Forelimb muscle (tissue), 1 donor: ENCODE measurements around the gene PSTPIP2. TPM values are rescaled to one million over a fixed set of nuclear protein-coding genes. Genes with fewer than 3 reads are reported as not detected.
"Not testable (repeated sequence)": the region's sequence is repeated elsewhere in the genome, so short reads cannot be mapped to it uniquely, and the experiment has no call there.

Source experiments
- DNase-seq: peaks from one replicate; pipeline ENCODE4 v3.0.0-alpha.2; 2013; ENCODE audit warnings: low read depth
- polyA plus RNA-seq: library from polyadenylated mRNA; unstranded; fragments of 120-200 nt; gene quantifications from one replicate; pipeline ENCODE4 v1.2.1, GENCODE V29; 2013; ENCODE audit not compliant: insufficient read length

Gene PSTPIP2
- polyA plus RNA-seq, 1 donor = 2.4 TPM

DNA sequence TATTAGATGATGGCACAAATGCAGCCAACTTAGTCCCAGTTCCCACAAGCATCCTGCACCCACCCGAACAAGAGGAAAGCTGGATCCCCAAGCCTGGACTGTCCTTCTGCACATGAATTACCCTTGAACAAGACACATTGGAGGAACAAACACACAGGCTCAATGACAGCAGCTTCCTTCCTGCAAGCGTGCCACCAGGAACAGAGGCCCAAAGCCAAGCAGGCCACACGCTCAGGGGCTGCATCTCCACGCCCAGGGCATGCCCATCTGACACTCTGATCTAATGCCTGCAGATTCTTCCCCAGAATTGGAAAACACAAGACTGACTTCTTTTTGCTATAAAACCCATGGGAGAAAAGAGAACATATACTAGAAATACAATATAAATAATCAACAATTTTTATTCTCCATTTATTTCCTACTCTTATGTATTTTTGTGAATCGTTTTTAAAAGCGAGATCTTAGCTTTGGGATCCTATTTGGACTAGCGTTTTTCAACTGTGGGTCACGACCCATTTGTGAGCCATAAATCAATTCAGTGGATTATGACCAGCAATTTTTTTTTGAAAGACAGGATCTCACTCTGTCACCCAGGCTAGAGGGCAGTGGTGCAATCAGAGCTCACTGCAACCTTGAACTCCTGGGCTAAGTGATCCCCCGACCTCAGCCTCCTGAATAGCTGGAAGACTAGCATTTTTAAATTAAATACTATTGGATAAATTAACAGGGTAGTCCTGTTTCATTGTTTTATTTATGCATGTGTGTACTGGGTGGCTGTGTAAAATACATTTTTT, 34.4 kb downstream of the PSTPIP2 start:
- DNase-seq = no peak

DNA sequence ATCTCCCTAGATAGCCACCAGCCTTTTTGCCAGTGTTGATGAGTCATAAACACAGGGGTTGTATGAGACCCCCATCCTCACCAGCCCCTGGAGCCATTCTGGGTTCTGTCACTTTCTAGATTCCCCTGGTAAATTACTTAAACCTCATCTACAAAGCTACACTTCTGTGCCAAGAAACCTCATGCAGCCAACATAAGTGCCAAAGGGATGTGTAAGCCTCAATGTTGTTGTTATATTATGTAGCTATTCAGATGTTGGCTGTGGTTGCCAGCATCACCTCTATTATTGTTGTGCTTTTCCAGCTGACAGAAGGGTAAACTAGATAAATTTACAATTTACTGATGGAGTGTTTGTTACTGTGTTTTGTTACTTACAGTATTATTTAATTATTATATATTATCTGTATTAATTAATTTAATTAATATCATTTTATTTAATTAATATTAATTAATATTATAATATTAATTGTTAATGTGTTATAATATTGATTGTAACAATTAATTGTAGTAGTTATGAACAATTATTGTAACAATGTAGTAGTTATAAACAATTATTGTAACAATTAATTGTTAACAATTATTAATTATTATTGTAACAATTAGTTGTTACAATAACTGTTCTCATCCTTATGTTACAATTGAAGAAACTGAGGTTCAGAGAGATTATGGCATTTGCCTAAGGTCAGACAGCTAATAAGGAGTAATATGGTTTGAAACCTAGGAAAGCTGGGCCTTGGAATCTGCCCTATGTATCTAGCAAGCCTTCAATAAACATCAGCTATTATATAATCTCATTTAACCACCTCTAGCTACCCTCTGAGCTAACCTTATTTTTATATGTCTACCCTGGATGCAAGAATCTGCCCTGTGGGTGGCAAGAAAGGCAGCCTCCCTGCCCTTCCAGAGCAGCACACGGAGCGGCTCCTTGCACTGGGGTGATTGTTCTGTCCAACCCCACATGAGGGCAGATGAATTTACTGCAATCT, 36.1 kb downstream of the PSTPIP2 start:
- DNase-seq = no peak

DNA sequence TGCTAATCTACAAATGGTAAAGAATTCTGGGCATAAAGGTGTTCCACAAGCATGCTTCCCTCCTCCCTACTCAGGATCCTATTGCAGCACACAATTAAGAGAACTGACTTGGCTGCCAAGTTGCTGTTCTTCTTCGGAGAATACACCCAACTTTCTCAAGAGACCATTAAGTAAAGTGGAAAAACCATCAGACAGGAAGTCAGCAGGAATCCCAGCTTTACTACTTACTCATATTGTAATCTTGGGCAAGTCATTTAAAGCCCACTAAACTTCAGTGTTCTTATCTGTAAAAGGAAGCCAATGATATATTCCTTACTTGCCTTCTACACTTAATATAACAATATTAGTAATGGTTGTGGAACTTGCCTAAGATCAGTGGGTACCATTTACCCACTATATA, 37.8 kb downstream of the PSTPIP2 start:
- no peak for DNase-seq

GRCh38 chr18:46031741-46032140, 40.3 kb downstream of the PSTPIP2 start:
- DNase-seq = no peak

DNA sequence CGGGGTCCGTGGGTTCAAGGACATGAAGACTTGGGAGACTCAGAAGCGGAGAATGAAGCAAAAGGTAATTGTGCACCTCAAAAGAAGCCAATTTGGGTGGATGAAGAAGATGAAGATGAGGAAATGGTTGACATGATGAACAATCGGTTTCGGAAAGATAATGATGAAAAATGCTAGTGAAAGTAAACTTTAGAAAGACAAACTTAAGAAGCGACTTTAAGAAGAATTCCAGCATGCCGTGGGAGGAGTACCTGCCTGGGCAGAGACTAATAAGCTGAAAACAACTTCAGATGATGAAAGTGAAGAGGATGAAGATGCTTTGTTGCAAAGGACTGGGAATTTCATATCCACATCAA, 43.5 kb downstream of the PSTPIP2 start:
- DNase-seq = no peak

- DNase-seq = no peak
These were observed 52.1 kb downstream of the PSTPIP2 start for GRCh38 chr18:46019936-46020335.

GRCh38 chr18:46013484-46014189, 58.4 kb downstream of the PSTPIP2 start:
- no peak for DNase-seq

GRCh38 chr18:46010676-46011075, 61.4 kb downstream of the PSTPIP2 start:
- no peak for DNase-seq

GRCh38 chr18:46010050-46010449, 62.0 kb downstream of the PSTPIP2 start:
- no peak for DNase-seq

DNA sequence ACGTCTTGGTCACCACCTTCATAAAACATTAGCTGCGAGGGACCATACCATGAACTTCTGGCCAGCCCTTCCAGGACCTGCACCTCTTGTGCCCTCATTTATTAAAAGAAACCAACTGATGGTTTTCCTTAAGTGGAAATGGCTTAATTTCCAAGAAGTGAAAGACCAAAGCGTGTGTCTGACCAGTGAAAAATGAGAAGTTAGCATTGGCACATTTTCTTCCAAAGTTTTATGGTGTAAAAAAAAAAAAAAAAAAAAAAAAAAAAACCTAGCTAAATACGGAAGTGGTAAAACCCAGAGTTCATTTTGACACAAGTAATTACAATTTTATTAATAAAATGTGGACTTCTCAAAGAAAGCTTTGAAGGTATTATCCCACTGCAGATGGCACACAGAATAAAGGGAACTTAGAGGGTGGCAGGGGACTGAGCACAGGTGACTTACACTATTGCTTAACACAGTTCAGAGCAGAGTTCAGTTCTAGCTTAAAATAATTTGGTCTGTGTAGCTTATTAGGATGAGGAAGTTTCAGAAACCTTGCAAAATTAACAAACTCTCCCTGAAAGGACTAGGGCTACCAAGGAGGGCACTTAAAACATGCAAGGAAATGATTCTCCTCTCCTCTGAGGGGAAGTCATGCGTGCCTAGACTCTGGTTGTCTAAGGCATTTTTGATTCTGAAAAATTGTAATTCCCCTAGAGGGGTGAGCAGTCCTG, 62.8 kb downstream of the PSTPIP2 start:
- no peak for DNase-seq

DNA sequence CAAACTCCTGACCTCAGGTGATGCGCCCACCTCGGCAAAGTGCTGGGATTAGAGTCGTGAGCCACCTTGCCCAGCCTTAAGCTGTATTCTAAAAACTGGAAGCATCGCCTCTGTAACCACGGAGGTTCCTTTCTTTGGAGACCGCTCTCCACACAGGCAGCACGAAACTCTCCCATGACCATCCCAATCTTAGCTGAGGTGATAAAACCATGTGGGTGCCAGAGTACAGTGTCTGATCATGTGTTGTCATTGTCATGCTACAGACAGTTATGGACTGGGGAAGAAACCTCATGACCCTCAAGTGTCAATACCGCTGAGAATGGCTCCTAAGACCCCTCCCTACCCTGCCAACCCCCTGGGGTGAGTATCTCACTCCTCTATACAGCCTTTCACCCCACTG, 63.5 kb downstream of the PSTPIP2 start:
- DNase-seq = no peak

GRCh38 chr18:46007165-46007564, 64.9 kb downstream of the PSTPIP2 start:
- no peak for DNase-seq

GRCh38 chr18:46002934-46003333, 69.1 kb downstream of the PSTPIP2 start:
- DNase-seq = no peak

- no peak for DNase-seq
These were observed 70.2 kb downstream of the PSTPIP2 start for GRCh38 chr18:46001892-46002291.

DNA sequence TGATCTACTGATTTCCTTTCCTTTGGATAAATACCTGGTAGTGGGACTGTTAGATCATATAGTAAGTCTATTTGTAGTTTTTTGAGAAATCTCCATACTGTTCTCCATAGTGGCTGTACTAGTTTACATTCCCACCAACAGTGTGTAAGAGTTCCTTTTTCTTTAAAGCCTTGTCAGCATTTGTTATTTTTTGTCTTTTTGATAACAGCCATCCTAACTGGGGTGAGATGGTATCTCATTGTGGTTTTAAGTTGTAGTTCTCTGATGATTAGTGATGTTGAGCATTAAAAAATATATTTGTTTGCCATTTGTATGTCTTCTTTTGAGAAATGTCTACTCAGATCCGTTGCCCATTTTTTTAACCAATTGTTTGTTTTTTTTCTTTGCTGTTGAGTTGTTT, 71.0 kb downstream of the PSTPIP2 start:
- no peak for DNase-seq

DNA sequence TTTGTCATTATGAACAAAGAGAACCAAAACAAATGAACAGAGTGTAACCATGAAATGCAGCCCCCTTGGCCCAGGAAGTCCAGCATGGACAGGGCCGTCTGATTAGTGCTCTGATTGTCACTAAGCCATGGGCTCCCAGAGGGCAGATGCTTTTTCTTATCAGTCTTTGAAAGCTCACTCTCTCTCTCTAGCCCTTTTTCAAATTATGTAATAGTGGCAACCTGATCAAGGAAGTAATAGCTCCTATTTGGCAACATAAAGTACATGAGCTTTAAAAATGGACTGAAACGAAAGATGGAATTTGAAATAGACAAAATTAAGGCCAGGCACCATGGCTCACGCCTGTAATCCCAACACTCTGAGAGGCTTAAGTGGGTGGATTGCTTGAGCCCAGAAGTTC, 72.5 kb downstream of the PSTPIP2 start:
- no peak for DNase-seq

DNA sequence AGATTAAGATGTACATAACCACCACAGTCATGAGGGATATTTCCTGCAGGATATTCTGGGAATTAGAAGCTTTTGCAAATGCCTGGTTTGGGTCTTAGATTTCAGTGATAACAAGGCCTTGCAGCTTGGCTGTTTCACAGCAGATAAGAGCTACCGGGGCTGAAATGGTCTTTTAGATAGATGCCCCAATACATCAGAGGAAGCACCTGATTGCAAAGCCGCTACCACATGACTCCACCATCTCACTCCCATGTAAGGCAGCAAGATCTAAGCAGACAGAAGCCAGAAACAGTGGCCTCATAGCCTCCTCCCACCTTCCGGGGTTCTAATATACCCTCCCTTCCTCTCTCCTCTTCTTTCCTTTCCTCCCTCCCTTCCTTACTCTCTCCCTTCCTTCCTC, 73.8 kb downstream of the PSTPIP2 start:
- DNase-seq = no peak

GRCh38 chr18:45997700-45998151, 74.3 kb downstream of the PSTPIP2 start:
- DNase-seq = no peak

DNA sequence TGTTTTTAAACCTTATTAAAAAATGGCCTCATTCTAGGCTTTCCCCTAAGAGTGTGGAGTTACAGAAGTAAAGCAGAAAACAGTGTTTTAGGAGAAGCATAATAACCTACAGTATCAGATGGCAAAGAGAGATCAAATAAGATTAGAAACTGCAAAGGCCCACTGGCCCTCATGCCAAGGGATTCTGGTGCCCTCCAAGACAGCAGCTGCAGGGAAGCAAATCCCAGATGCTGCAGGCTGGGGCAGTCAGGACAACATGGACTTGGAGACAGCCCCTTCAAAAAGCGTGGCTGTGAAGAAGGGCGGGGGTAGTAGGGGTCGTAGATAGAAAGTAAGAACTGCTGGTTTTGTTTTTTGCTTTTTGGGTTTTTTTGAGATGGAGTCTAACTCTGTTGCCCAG, 76.6 kb downstream of the PSTPIP2 start:
- no peak for DNase-seq

DNA sequence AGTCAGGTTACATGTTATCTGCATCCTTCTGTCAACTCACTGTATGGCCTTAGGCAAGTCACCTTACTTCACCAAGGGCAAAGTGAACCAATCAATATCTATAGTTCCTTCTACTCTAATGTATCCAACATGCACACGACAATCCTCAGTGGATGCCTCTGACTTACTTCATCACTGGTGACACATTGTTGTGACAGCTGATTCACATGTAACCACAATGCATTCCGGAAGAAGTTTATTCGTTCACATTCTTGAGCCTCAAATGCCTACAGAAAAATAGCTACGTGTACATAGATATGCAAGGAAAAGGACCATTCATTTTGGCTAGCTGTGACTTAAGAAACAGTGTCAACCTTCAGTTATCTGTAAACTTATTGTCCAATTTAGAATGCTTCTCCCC, 78.6 kb downstream of the PSTPIP2 start:
- no peak for DNase-seq

- DNase-seq = not testable (repeated sequence)
These were observed 79.5 kb downstream of the PSTPIP2 start for GRCh38 chr18:45992527-45992926.
